GM10847 (cell line): ENCODE results near the gene PTPRD.

ENCODE experiments used
- POLR2A ChIP-seq: IDR thresholded peaks from 2 replicates; pipeline ENCODE4 v1.6.1; 2011; ENCODE audit not compliant: insufficient read length; ENCODE audit errors: extremely low read depth

Gene PTPRD

DNA sequence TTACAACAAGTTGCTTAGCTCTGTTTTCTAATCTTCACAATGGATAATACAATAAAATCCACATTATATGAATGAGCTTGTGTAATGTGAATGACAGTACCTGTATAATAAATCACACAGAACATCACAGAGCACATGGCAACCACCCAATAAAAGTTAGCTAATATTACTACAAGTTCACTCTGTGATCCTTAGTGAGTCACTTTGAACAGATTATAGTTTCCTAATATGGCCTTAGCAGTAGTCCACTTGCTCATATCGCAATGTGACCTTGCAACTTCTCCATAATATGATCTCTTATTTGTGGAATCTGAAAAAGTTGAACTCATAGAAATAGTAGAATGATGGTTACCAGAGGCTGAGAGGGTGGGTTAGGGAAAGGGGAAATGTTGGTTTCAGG is 361.3 kb downstream of the PTPRD start:
- TF ChIP-seq POLR2A, result no peak

DNA sequence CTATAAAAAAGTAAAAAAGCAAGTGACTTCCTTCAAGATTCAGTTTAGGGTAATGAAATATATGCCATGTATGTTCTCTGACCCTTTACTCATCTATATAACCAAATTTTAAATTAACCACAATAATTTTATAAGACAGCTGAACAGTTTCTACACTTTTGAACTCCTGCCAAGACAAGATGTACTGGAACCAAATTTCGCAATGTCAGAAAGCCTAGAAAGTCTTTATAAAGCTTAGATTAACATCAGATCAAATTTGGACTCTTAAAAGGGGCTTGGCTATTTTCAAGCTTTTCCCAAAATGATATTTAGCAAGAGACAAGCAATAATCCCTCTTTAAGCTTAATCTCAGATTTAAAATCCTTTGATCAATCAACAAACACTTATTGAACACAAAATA is 362.6 kb downstream of the PTPRD start:
- TF ChIP-seq POLR2A, result no peak

DNA sequence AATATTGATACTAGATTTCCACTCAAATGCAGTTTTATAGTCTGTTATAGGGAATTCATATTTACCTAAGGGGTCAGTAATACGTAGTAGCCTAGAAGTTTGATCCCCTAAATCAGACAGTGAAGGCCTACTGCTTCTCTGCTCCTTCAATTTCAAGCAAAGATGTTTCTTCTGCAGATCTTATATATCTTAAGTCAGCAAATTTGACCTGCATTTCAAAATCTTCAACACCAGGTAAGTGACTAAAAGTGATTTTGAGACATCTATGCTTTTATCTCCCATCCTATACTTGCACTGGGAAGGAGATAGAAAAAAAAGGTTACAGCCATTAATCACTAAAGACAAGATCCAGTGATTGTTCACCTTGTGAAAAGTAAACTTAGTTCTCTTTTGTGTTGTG is 363.9 kb downstream of the PTPRD start:
- no peak for TF ChIP-seq POLR2A

DNA sequence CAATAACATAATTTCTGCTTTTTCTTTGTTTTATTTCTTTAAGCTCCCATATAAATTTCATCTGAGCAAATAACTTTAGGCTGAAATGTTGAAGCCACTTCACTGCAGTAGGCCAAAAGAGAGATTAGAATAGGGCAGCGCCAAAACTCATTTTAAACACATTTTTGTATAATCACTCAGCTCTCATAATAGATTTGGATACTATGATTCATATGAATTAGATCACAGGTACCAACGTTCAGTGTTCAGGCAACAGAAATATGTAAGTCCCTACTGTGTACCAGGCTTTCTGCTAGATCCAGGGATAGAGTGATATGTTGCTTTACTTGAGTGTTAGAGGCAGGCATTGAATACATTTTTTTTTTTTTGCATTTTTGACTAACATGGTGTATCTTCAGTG is 370.5 kb downstream of the PTPRD start:
- no peak for TF ChIP-seq POLR2A

DNA sequence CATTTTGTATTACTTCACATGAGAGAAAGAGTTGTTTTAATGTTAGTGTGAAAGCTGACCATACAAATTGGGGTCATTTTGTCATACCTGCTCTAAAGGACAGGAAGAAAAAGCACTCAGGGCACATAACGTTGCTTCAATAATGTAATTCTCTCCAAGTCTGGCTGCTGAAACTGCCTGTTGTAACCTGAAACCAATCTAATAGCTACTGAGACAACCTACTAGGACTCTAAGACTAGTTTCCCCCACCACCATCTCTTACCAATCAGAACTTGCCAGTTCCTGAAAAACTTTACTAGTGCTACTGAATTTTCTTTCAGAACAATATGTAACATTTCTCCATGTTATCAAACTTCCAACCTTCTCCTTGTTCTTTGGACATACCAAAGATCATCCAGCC is 374.7 kb downstream of the PTPRD start:
- no peak for TF ChIP-seq POLR2A

DNA sequence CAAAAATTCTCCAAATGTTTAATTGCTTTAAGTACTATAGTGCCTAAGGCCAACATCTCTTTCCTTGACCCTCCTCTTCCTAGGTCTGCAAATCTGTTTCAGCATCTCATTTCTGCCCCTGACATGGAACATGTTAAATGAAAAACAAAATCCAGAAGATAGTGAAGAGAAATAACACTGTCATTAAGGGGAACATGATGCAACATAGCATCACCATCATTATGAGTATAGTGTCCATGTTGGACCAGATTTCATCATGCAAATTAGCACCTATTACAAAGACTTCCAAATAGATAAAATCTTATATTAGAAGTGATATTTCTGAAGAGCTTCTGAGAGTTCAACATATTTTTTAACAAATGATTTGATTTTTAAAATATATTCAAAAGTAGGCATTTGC is 375.2 kb downstream of the PTPRD start:
- no peak for TF ChIP-seq POLR2A

DNA sequence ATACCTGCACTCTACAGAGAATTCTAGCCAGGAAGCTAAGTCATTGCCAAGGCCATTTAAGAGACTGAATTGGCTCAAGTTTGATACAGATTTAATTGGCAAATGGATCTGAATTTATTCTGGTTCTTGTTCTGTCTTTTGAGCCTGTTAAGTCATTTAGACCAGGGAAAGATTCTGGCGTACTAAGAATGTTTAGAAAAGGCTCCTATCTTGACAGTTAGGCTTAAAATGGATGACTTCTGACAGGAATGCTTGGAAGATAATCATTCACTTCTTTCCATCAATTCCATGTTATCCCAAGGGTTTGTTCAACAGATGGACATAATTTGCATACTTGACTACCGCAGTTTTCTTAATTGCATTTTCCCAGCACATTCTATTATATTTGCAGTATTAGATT is 376.6 kb downstream of the PTPRD start:
- no peak for TF ChIP-seq POLR2A

DNA sequence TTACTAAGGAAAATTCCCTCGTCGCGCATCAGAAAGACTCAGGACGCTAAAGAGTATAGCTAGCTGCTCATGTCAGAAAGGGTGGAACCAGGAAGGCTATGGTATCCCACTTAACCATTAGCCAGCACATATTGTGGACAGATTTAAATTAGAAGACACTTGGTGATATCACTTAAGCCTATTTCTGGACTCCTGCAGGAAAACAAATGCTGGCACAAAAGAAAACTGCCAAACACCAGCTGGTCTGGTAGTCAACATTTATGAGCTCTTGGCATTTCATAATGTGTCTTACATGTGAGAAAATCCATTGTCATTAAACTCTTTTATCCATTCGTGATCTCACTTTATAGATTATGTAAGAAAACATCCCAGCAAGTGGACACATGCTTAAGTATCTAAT is 377.4 kb downstream of the PTPRD start:
- TF ChIP-seq POLR2A, result no peak

DNA sequence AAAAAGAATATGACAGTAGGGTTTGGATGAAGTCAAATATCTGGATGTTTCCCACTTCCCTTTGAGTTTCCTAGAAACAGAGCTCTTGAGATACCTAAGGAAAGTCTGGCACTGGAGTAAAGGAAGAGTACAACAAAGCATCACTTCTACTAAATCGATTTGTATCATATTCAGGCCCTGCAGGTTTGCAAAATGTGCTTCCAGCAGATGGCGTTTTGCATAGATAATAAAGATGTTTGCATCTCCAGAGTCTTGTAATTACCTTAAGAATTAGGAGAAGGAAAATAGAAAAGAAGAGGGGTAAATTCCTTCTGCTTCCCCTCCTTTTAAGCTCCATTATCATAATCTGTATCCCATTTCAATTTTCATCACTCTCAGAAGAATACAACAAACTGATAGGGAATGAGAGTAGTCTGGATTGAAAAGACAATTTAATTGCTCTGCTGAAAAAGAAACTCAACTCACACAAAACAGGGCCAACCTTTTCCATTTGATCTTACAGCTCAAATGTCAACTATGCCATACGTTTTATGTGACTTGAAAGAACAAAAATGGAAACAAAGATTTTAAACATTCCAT is 380.4 kb downstream of the PTPRD start:
- TF ChIP-seq POLR2A, result no peak

DNA sequence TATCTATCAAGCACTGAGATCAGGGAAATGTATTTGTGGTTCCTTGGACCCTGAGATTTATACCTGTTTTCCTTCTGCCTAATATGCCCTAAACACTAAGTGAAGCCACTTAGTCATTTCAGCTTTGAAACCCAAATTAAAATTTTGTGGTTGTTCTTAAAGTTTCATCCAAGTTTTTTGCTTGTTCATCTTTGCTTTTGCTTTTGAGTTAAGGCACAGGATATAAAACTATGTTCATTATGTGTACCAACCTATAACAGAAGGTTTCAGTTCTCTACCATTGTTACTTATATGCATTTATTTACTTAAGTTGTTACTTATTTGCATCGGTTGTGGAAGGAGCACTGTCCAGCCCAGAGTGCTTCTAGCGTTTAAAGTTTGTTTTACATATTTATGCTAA is 382.3 kb downstream of the PTPRD start:
- TF ChIP-seq POLR2A, result no peak

DNA sequence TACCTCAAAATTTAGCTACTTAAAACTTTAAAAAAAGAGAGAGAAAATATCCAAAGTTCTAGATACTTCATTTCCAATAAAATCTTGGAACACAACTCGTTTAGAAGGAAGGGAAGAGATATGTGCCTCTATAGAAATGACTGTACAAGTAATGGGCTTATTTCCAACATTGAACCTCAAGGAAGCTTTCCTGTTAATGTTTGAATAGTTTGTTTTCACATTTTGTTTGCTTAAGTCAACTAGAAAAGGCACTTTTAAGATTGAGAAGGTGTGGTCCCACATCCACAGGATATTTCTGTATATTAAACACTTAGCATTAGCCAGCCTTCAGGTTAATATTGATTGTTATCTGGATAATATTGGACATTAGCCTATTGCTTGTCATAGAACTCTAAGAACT is 384.7 kb downstream of the PTPRD start:
- TF ChIP-seq POLR2A, result no peak

DNA sequence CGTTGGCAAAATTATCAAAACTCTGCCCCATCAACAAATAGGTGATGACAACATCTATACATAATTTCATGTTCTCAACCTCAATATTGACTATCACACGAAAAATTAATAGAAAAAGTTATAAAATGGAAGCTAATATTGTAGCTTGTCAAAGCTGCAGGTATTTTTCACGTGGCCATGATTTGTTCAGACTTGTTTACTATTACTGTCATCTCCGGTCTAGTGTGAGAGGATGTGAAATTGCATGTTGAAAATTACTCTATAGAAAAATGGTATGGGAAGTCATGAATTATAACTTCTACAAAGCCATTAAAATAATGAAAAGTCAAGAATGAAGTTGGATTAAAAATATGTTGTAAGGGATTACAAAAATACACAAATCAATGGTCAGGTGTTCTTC is 385.8 kb downstream of the PTPRD start:
- no peak for TF ChIP-seq POLR2A

DNA sequence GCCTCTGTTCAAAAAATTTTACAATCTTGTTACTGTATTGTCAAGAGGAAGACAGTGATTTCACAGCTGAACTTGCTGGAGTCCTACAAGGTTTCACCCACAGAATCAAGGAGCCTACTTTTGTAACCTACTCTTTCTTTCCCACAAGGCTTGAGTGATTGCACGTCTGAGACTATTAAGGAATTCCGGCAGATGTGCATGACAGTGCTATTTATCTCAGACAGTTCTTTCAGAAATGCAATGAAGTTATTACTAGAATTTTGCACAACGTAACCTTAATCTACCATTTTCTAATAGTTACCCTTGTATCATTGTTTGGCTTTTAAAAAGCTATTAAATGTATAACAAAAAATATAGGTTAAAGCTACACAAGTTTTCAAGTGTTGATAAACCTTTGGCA is 400.1 kb downstream of the PTPRD start:
- TF ChIP-seq POLR2A, result no peak

DNA sequence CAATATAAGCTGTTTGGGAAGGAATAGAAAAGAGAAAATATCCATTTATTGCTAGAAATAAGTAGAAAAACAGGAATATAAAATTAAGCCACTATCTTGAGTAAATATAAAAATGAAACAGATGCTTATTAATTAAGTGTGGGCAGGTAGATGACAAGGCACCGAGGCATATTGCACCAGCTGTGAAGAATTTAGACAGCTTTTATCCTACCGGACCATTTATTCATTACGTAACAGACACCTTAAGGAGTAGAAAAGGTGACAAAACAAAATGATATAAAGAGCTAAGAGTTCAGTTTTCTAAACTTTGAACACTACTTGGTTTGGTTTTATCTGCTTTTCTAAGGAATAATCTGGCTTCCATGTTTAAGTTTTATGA is 404.1 kb downstream of the PTPRD start:
- no peak for TF ChIP-seq POLR2A

DNA sequence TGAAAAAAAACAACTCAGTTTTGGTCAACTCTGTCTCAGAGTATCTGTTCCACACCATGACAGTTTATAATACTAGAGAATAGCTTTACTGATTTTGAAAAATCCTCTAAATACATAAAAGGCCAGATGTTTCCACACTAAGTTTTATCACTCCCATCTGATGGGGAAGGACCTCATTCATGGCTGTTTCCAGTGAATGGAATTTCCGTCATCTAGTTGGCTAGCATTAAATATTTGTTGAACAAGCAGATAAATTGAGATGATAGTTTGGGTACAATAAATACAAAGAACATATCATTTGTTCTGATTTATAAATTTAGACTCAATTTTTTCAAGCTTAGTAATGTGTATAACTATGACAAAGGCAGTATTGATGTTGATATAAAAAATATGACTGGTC is 408.5 kb downstream of the PTPRD start:
- TF ChIP-seq POLR2A, result no peak

DNA sequence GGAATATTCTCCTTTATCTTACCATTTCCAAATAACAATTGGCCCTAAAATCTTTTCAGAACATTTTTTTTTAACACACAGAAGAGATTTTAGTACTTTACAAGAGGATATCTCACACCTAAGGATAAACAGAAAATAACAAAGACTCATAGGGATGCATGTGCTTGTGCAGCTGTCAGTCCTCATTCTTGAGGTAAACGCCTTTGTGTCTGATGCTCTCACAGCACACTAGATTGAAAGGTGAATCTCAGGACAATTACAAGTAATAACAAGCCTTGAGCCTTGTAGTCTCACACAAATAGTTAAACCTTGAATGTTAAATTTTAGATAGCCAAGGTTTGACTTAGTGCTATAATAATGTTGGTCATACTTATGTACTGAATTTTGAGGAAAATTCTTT is 439.2 kb downstream of the PTPRD start:
- no peak for TF ChIP-seq POLR2A

DNA sequence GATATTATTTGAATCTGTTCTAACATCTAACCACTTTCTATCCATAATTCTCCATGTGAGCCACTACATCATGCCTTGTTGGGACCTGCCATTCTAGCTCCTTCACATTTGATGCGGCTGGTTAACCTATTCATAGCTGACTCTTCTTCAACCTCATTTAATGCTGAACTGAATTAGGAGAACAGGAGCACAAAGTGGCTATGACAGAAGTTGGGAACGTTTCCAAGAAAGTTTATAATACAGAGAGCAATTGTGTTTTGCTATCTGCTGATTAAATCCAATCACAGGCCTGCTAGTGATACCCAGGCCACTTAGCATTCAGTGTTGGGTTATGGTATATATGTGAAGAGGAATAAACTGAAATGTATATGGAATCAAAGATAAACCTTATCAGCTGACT is 440.3 kb downstream of the PTPRD start:
- no peak for TF ChIP-seq POLR2A

DNA sequence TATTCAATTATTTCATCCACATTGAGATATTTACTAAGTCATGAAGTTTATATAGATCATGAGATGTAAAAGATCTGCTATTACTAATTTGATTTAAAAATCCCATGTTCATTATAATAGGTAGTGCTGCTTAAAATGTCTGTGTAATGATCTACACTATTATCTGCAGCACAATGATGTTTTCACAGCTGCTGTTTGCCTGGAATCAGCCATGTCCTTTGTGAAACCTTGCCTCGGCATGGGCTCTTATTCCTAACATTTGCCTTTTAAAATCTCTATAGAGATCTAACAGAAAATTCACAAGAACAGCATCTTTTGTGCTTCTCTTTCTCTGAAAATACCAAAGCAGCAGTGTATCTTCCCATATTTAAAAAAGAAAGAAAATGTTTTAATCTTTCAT is 444.6 kb downstream of the PTPRD start:
- TF ChIP-seq POLR2A, result no peak
